ENCODE results near the gene OGFOD2.

OGFOD2 gene

DNA sequence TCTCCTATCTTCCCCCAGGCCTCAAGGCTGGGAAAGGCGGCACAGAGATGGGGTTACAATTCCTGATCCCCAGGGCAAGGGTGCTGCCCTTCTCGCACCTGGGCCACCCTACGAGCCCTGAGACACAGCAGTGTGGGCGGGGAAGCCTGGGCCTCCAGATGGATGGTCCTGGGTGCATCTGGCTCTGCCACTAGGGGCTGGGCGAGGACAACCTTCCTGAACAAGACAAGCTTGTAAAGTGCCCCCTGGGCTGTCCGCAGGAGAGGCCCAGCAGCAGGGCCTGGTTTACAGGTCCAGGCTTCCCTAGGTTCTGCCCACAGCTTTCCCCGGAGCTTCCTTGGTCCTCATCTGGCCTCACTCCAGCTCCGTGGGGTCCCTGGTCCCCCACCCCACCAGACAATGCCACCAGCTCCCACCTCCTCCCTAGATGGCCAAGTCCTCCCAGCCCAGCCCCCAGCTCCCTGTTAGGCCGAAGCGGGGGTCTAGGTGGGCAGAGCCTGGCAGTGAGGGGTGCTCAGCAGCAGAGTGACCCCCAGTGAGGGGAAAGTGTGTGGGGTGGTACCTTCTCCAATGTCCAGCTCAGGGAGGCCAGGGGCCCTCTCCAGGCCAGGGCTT is 14.3 kb downstream of the OGFOD2 start:
- DNase-seq: no peak

DNA sequence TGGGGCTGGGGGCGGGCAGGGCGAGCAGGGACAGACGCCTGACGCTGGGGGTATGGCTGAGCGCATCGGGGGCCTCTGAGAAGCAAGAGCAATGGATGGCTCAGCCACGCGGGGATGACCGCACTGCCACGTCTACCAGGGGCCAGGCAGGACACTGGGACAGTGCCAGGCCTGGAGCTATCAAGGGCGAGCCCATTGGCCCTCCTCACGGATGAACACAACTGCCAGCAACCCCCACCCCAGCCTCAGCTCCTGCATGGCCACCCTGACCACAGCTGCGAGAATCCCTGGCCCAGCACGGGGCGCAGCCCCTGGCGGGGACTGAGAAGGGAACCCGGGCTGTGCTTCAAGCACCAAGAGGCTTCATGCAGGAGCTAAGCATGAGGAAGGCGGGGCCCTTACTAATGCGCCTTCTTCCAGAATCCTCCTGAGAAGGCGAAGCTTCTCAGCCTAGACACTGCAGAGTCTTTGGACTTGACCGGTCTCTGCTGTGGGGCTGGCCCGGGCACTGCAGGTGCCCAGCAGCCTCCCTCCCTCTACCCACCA is 14.9 kb downstream of the OGFOD2 start:
- no peak for DNase-seq

DNA sequence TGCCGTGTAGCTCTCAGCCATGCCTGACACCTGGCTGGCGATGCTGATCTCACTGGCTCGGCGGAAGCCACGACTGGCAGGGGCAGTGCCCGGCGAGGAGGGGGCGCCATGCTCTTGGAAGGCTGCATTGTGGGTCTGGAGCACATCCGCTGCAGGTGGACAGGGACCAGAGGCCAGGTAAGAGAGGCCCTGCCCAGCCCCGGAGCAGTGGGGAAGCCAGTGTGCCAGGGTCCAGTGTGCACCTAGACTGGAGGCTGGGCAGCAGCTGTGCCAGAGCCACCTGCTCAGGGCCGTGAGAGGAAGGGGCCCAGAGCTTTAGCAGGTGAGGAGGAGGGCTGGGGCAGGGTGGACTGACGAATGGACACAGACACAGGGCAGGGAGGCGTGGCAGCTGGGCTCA is 15.5 kb downstream of the OGFOD2 start:
- no peak for DNase-seq

DNA sequence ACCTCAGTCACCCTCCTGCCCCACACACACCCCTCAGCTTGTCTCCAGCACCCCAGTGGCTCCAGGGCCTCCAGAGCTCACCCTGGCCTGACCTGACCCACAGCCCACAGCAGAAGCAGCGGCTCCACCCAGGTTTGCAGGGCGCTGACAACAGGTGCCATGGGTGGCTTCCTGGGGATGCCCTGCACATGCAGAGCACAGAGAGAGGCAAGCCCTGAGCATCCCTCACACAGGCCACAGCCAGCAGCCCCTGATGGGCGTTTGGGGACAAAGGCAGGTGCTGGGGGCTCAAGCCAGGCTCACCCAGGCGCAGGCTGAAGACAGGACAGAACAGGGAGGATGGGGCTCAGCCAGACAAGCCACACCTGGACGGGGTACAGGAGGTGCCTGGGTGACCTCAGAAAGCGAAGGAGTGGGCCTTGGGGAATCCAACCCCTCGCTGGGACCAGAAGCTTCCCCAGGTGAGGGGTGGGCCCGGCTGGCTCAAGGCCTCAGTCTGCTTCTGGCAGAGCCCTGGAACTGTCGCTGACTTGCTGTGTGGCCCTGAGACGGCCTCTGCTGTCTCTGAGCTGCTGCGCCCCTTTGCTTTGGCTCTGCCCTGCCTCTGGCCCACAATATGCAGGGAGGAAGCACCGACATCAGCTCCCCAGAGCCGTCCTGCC is 16.0 kb downstream of the OGFOD2 start:
- no peak for DNase-seq

DNA sequence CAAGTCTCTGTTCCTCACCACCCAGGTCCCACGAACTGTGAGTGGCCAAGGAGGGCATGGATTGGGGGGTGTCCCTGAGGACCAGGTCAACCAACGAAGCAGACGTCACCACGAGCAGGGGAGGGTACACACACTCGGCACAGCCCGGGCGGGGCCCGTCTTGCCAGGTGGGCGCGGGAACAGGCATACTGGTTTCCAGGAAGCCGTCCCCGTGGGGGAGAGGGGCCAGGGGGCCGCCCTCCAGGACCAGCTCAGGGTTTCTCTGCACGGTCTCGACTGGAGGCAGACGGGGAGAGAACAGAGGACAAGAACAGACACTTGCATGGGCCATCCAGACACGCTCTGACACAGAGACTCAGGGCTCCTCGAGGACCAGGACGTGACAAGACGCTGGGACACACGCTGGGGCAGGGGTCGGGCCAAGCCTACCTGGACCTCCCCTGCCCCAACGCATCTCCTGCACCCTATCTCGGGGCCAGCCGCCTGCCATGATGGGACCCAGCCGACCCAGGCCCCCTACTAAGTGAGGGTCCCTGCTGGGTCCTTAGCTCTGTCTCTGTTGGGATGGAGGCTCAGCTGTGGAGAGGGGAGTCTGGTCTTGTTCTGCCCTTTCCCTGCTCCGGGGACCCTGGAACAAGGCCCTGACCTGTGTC is 16.7 kb downstream of the OGFOD2 start:
- DNase-seq: no peak

DNA sequence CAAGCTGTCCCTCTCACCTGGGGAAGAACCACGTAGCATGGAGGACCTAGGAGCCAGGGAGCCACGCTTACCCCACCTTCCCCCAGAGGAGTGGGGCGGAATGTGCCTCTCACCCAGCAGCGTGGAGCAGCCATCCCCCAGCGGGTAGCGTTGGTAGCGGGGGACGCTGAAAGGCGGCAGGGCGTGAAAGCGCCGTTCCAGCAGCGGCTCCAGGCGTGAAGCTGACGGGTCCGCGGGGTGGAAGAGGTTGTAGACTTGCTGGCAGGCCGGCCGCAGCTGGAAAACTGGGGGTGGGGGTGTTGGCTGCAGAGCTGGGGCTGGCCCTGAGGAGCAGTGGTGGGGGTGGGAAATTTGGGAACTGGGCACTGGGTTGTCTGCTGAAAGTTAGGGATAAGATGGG is 17.3 kb downstream of the OGFOD2 start:
- no peak for DNase-seq

DNA sequence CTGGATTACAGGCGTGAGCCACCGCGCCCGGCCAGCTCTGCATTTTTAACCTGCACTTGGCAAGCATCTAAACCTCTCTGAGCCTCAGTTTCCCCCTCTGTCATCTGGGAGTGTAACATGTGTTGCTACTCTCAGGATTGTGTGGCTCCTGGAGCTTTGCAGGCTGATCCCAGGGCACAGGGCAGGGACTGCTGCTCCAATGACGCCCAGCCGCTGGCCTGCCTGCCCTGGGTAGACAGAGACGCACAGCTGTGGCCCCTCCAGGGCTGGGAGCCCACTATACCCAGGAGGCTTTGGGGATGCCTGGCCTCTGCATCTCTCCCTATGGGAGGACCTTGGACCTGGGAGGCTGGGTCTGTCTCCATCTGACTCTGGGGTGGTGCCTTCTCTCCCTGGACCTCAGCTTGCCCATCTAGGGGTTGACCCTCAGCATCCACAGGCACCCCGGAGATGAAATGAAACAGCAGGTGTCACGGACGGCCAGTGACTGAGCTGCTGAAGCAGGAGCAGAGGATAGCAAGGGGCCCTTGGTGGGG is 19.2 kb downstream of the OGFOD2 start:
- DNase-seq: no peak

DNA sequence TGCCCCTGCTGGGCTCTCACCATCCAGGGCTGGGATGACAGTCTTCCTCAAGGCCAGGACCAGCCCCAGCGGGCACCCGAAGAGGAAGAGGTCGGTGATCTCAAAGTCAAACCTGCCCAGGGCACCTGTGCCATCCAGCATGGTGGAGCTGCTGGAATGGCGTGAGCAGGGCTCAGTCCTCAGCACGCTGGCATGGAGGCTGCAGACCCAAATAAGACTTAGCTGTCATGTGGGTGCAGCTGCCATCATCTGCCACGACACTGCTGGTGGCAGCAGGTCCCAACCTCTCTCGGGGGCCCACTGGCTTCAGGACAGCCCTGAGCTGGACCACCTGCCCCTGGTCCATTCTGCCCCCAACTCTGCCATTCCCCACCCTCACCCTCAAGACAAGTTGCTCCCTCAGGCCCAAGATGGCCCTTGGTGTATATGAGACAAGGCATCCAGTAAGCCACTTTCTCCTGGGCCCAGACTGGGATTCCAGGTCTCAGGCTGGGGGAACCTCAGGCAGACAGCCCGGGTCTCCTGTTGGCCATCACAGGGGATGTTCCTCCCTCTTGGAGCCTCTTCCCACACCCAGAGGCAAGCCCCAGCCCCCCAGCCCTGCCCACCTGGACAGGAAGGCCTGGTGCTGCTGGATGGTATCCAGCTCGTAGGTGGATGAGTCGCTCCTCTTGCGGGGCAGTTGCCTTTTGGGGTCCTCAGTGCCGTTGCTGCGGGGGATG is 19.9 kb downstream of the OGFOD2 start:
- no peak for DNase-seq

DNA sequence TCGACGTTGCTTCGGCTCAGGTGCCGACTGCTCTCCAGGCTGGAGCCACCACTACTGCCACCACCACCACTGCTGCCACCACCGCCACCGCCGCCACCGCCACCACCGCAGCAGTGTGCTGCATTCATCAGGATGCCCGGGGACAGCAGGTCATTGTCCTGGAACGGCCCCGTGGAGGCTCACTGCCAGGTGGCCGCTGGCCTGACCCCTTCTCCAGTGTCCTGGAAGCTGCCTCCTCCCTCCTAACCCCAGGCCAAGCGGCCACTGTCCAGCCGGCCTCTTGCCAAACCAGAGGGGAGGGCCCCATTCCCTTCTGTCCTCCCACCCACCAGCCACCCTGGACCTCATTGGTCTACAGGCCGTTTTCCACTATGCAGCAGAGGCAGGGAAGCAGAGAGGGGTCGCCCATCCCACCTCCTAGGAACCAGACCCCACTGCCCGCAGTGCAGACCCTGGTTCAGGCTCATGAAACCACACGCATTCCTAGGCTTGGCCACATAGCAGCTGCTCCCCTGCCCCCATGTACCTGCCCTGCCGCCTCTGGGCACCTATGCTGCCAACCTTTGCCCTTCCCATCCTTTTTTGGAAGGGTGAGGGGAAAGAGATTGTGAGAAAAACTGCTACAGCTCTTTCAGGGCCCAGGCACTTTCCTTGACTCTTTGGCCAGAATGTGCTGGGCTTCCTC is 20.6 kb downstream of the OGFOD2 start:
- no peak for DNase-seq

DNA sequence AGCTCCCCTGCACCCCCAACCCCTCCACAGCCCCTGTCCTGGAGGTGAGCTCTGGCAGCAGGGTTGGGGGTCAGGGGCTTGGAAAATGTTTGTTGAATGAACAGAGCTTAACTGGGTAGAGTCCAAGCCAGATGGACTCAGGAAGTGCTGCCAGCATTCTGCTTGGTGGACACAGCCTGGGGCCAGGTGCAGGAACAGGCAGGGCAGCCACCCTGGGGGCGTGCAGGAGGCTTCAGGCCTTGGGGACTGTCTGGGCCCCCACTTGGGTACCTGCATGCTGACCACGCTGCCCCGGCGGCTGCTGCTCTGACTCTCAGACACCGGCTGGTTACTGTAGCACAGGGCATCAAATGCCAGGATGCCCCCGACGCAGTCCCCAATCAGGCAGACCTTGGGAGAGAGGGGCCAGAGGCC is 21.2 kb downstream of the OGFOD2 start:
- no peak for DNase-seq

DNA sequence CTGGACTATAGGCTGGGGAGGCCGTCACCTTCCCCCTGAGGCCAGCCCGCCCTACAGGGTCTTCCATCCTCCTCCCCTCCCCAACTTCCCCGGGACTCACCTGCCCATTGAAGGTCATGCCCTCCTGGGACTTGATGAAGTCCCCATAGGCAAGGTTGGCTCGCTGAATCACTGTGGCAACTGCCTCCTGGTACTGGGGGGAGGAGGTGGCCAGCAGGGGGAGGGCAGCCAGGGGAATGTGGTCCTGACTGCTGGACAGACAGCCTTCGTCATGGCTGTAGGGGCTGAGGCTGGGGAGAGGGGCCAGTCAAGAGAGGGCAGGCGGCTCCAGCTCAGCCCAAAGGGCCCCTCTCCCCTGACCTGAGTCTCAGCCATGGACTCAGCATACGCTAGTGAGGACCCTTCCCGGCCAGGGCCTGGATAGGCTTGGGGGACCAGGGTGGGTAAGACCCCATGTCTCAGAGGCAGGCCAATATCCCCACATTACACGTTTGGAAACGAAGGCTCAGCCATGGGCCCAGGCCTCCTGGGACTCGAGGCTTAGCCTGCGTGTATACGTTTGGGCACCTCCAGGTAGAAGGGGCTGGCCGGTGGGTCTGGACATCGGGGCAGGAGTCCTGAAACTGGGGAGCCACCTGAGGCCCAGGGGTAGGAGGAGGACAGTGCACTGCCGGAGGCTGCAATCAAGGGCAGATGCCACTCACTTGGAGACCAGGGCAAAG is 21.7 kb downstream of the OGFOD2 start:
- no peak for DNase-seq

DNA sequence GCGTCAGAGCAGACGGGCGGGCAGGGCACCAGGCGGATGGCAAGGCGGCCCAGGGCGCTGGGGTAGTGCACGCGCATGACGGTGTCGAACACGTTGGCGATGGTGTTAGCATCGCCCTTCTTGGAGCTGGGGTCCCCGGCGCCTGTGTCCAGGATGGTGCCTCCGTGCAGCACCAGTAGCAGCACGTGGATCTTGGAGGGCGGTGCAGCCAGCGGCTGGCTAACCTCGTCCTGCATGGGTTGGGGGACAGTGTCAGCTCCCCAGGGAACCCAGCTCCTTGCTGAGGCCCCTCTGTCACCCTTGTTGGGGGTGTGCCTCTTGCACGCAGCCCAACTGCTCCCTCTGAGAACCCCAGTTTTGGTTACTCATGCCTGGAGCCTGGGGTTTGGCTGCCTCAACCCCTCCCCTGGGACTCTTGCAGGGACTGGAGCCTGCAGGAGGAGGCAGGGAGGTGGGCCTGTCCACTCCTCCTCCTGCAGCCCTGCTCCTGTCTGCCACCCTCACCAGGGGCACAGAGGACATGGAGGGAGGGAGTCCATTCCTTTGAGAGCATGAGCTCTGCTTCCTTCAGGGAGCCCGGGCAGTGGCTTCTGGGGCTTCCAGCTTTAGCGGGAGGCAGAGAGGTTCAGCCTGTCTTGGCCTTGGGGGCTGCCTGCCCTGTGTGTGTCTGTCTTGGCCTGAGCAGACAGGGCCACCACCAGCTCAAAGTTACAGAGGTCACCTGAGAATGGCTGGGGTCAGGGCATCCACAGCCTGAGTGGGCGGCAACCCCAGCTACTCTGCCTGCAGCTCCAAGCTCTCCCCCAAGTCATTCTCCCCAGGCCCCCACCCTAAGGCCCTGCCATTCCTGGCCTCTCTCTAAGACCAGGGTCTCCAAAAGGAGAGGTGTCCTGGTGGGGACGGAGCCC is 22.6 kb downstream of the OGFOD2 start:
- DNase-seq: no peak

DNA sequence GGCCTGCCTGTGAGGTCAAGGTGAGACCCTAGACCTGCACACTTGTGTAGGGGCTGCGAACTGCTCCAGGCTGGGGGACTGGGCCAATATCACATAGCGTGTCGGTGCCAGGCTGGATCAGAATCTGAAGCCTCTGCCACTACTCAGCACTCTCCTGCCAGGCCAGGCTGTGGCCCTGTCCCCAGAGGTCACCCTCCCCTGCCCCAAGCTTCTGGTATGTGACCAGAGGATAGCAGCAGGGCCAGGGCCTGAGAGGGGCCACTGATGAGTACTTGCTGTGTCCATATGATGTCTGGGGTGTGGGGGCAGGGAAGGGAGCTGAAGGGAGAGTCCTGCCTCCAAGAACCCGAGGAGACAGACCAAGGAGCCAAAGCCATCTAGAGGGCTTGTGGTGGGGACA is 23.3 kb downstream of the OGFOD2 start:
- DNase-seq: no peak

DNA sequence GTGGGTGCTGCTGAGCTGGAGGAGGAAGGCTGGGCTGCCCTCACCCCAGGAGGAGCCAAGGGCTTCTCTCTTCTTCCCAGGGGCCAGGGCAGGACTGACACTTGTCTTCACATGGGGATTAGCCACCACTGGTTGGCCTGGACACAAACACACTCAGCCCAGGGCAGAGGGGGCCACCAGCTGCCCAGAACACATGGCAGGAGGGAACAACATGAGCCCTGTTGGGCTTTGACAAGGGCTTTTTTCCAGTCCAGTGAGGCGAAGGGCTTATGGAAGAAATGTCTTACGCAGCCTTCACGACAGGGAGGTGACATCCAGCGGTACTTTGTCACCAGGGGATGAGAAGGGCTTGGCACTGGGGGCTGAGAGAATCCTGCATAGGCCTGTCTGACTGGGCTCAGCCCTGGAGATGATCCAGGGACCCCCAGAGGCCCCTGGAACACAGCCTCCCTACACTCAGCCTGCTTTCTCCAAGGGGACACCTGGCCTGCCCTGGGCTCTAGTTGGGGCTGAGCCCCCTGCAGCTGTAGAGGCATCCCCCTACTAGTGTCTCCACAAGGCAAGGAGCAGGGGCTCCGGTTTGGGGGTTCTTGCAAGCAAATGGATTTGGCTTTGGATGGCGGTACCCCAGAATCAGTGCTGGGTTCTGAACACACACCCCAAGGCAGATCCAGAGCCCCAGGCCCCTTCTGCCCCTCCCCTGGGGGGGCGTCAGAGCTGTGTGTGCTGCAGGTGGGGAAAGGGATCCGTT is 24.3 kb downstream of the OGFOD2 start:
- DNase-seq: no peak

DNA sequence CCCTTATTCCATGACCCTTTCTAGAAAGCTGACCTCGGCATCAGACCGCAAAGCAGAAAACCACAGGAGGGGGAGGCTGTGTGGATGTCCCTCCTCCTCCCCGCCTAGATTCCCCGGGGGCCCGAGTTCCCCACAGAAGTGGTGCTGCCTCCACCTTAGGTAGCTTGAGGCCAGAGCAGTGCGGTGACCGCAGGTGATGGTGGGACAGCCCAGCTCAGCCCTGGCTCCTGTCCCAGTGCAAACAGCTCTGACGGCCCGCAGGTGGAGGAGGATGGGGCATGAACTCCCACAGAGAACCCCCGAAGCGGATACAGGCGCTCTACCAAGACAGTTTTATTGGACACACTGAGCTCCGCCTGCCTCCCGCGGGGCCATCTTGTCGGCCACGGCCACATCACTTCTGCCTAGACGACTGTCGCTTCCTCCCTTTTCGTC is 25.0 kb downstream of the OGFOD2 start:
- no peak for DNase-seq

DNA sequence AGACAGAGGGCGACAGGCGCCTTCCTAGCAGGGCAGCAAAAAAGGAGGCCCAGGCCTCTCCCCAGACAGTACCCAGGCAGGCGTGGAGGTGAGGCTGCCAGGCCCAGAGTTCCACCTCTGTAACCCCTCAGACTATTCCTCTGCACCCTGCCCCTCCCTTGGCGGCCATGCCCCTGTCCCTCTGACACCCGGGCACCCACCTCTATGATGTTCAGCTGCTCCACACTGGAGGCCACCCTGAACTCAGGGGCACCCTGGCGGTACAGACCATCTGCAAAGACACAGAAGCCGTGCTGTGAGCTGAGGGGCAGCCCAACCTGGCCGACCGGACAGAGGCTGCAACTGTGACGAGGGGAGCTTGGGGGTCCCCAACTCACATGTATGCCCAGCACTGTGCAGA is 25.5 kb downstream of the OGFOD2 start:
- no peak for DNase-seq

DNA sequence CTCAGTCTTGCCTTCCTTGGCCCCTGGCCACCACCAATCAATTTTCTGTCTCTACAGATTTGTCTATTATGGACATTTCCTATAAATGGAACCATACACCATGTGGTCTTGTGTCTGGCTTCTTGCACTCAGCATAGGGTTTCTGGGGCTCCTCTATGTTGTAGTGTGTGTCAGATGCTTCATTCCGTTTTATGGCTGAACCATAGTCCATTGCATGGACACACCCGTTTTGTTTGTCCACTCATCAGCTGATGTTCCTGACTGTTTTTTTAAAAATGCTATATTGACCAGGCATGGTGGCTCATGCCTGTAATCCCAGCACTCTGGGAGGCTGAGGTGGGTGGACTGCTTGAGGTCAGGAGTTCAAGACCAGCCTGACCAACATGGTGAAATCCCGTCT is 26.4 kb downstream of the OGFOD2 start:
- no peak for DNase-seq

DNA sequence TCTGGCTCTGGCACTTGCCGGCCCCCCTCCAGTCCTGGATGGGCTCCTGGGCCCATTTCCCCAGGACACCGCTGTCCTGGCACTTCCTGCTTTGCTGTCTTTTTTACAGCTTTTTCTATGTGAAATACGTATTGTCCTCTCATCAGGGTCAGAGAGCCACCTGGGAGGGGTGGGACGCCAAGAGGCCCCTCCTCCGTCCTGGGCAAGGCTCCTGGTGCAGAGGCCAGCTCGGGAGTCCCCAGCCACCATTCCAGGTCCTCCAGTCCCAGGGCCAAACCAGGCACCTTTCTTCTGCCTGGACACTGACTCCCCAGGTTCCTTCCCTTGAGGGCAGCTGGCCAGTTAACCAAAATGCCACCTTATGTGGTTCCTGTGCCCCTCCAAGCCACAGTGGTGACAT is 28.2 kb downstream of the OGFOD2 start:
- no peak for DNase-seq

DNA sequence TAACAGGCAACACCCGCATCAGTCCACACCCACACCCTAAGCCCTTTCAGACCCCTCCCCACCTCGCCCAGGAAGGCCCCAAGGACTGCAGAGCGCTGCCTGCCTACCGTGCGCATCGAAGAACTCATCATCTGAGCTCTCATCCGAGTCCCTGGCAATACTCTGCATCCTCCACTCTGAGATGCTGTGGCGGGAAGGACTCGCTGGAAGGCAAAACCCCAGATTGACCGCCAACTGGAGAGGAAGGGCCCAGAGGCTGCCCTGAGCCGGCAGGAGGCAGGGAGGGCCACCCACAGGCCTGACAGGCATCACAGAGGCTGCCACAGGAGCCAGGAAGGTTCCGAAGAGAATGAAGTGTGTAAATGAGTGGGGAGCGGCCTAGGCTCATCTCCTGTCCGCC is 29.2 kb downstream of the OGFOD2 start:
- no peak for DNase-seq

DNA sequence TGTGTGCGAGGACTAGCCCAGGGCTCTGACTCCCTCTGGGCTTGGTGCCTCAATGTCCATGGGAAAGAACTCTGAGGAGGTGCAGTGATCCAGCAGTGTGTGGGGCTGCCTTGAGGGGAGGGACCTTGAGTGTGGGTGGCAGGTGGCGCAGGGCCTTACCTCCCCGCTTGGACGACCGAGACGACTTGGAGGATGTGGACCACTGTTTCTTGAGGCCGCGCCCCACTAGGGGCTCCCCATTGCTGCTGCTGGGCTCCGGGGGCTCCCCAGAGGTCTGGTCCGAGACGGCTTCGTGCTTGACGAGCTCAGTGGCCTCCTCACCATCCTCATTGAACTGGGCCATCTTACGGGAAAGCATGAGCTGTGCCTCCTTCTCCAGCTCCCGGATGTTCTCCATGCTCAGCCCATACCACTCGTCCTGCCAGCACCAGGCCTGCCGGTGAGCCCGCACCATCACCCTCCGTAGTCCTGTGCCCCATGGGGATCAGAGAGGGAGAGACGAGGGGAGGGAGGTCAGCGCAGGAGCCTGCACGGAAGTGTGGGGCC is 30.1 kb downstream of the OGFOD2 start:
- no peak for DNase-seq
